ENCODE results near the gene GALNT18.

- TF ChIP-seq CTCF (IDR thresholded peaks at IDR 0.05; ENCODE audit: poor library complexity, severe bottlenecking) (no peak), RAD21 (conservative IDR thresholded peaks at IDR 0.05) (no peak)
These were observed 208.0 kb downstream of the GALNT18 start for GRCh38 chr11:11413776-11414175.

Measured in neural cell (in vitro differentiated cells).